ENCODE results near the gene ZNF609.

Gene ZNF609

GRCh38 chr15:64695561-64695992 is 235.2 kb downstream of the ZNF609 start:
- no peak for DNase-seq (ENCODE audit: low read depth, low spot score)

GRCh38 chr15:64696481-64696880 is 236.1 kb downstream of the ZNF609 start:
- DNase-seq (ENCODE audit: low read depth, low spot score): no peak

GRCh38 chr15:64697911-64698369 is 237.6 kb downstream of the ZNF609 start:
- DNase-seq (ENCODE audit: low read depth, low spot score): no peak

GRCh38 chr15:64698823-64699222 is 238.4 kb downstream of the ZNF609 start:
- no peak for DNase-seq (ENCODE audit: low read depth, low spot score)

- DNase-seq (ENCODE audit: low read depth, low spot score): no peak
Observed at GRCh38 chr15:64699751-64700388, 239.5 kb downstream of the ZNF609 start.

GRCh38 chr15:64701051-64701450 is 240.7 kb downstream of the ZNF609 start:
- DNase-seq (ENCODE audit: low read depth, low spot score): no peak

- DNase-seq (ENCODE audit: low read depth, low spot score): no peak
Observed at GRCh38 chr15:64701482-64702184, 241.3 kb downstream of the ZNF609 start.

GRCh38 chr15:64702816-64703631 is 242.6 kb downstream of the ZNF609 start:
- DNase-seq (ENCODE audit: low read depth, low spot score): peak; percentile 60

GRCh38 chr15:64703632-64703959 is 243.2 kb downstream of the ZNF609 start:
- no peak for DNase-seq (ENCODE audit: low read depth, low spot score)

GRCh38 chr15:64705006-64705405 is 244.6 kb downstream of the ZNF609 start:
- no peak for DNase-seq (ENCODE audit: low read depth, low spot score)

- no peak for DNase-seq (ENCODE audit: low read depth, low spot score)
Observed at GRCh38 chr15:64706011-64706911, 245.9 kb downstream of the ZNF609 start.

- DNase-seq (ENCODE audit: low read depth, low spot score): no peak
Observed at GRCh38 chr15:64710676-64711428, 250.5 kb downstream of the ZNF609 start.

GRCh38 chr15:64712353-64712752 is 252.0 kb downstream of the ZNF609 start:
- no peak for DNase-seq (ENCODE audit: low read depth, low spot score)

- no peak for DNase-seq (ENCODE audit: low read depth, low spot score)
Observed at GRCh38 chr15:64713592-64713991, 253.2 kb downstream of the ZNF609 start.

- no peak for DNase-seq (ENCODE audit: low read depth, low spot score)
Observed at GRCh38 chr15:64716452-64716851, 256.1 kb downstream of the ZNF609 start.

- no peak for DNase-seq (ENCODE audit: low read depth, low spot score)
Observed at GRCh38 chr15:64717130-64717529, 256.8 kb downstream of the ZNF609 start.

- DNase-seq (ENCODE audit: low read depth, low spot score): no peak
Observed at GRCh38 chr15:64717735-64718495, 257.5 kb downstream of the ZNF609 start.

GRCh38 chr15:64720188-64720587 is 259.8 kb downstream of the ZNF609 start:
- DNase-seq (ENCODE audit: low read depth, low spot score): no peak

GRCh38 chr15:64730151-64730550 is 269.8 kb downstream of the ZNF609 start:
- DNase-seq (ENCODE audit: low read depth, low spot score): no peak
